H1 (cell line): ENCODE data around the gene ATP11A. TPM values are rescaled to one million over a fixed set of nuclear protein-coding genes. Genes with fewer than 3 reads are reported as not detected.

ENCODE experiments used
- CTBP2 ChIP-seq: IDR thresholded peaks from 2 replicates; pipeline ENCODE4 v1.7.0; 2011; ENCODE audit warnings: borderline replicate concordance, mild to moderate bottlenecking, moderate library complexity, mixed read lengths, low read length; ENCODE audit not compliant: insufficient read depth, insufficient read length
- GABPA ChIP-seq: IDR thresholded peaks from 2 replicates; pipeline ENCODE4 v1.6.1; 2011; ENCODE audit warnings: mild to moderate bottlenecking, low read length, moderate library complexity, borderline replicate concordance; ENCODE audit not compliant: insufficient read depth
- HDAC2 ChIP-seq, 2 experiments: fragments of 300-600 bp in 1 of 2; sonication (generic) in 1 of 2; IDR thresholded peaks; 2 replicates each; pipeline ENCODE4 v1.6.1; 2011 to 2012; ENCODE audit warnings: low read depth in 2 of 2, low read length in 2 of 2, mild to moderate bottlenecking in 2 of 2, moderate library complexity in 2 of 2, borderline replicate concordance in 1 of 2, inconsistent platforms in 1 of 2
- JUND ChIP-seq: IDR thresholded peaks from 2 replicates; pipeline ENCODE4 v1.6.1; 2011; ENCODE audit warnings: mild to moderate bottlenecking, improper control_type of control experiment, low read length
- TBP ChIP-seq: IDR thresholded peaks from 2 replicates; pipeline ENCODE4 v1.6.1; 2011; ENCODE audit warnings: low read depth, low read length, improper control_type of control experiment
- polyA plus RNA-seq, 7 experiments: library from polyadenylated mRNA; depleted of rRNA in 3 of 7; stranded (reverse) in 5 of 7; unstranded in 2 of 7; fragments of >200 nt in 5 of 7; fragments of 200-250 nt in 2 of 7; gene quantifications; 1 replicate in 5 of 7; 2 replicates in 1 of 7; 4 replicates in 1 of 7; pipeline versions ENCODE4 v1.2.1 to v1.2.3, GENCODE V29; 2011 to 2013; ENCODE audit warnings: missing spikeins in 2 of 7, mixed read lengths in 2 of 7
- total RNA-seq: library from RNA; stranded (reverse); fragmentation: NEBNext Ultra II Directional; extraction: Animal tissue kit (Norgen Biotek cat#: 25700); gene quantifications from 2 replicates; pipeline ENCODE4 v1.2.1, GENCODE V29; 2021

ATP11A gene
- total and polyA plus RNA-seq, 2 of the 8 experiments (the other 6 are each of a cell fraction or from before 2014, with no cell fraction given): 28.8 to 72.9 TPM

DNA sequence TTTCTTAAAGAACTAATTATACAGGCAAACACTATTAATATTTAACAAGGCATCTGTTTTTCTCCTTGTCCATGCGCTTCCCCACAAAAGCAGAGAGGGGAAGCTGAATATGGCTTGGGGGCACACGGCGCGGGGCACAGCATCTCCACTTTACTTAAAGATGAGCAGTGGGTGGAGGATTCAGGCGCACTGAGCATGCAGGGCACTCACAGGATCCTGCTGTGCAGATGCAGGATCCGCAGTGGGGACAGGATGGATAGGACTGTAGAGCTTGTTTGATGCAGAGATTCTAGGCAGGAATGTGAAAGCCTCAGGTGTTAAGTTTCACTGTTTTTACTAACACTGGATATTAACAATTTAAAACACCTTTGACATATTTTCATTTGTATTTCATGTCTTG is 43.3 kb downstream of the ATP11A start (continued):
- TF ChIP-seq CTBP2: peak; percentile 68
- TF ChIP-seq TBP: no peak
- no peak for TF ChIP-seq GABPA
- TF ChIP-seq JUND: no peak
- 0 out of 4 replicates have a peak, but pooled peaks of 1 of the 2 experiments have one; percentile 39 for TF ChIP-seq HDAC2 (IDR thresholded peaks at IDR 0.05; ENCODE audit: borderline replicate concordance in 1 of 2, low read depth in 2 of 2, low read length in 2 of 2)
